22Rv1 (cell line): ENCODE data around the gene LETM1.
"Not testable (repeated sequence)": the region's sequence is repeated elsewhere in the genome, so short reads cannot be mapped to it uniquely, and the experiment has no call there.

Experiments
- H3K27ac ChIP-seq: fragments of 450-650 bp; 2 replicates; pipeline ENCODE4 v1.5.1; 2017
- ZFX ChIP-seq: fragments of 450-650 bp; IDR thresholded peaks from 2 replicates; pipeline ENCODE4 v1.6.1; 2017; ENCODE audit warnings: antibody characterized with exemption, borderline replicate concordance
- TF ChIP-seq, protein P1 (sequence below): fragments of 450-650 bp; IDR thresholded peaks from 2 replicates; pipeline ENCODE4 v1.5.1; 2017; ENCODE audit warnings: mild to moderate bottlenecking

The LETM1 gene

DNA sequence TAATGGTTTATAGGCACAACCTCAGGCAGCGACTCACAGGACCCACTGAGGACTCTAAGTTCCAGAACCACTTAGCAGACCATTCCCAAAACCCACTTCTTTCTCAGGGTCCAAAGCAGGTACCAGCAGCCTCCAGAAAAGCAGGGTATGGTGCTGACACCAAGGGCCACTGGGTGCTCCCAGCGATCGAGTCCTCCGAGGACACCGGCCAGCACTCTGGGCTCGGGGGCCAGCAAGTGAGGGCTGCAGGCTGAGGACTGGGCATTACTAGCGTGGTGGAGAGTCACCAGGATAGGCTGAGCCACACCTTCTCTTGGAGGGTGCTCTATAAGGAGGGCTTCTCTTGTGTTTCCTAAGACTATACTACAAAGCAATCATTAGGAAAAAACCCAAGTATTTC, 19.3 kb downstream of the LETM1 start:
- TF ChIP-seq ZFX, result no peak
- TF ChIP-seq, protein P1, sequence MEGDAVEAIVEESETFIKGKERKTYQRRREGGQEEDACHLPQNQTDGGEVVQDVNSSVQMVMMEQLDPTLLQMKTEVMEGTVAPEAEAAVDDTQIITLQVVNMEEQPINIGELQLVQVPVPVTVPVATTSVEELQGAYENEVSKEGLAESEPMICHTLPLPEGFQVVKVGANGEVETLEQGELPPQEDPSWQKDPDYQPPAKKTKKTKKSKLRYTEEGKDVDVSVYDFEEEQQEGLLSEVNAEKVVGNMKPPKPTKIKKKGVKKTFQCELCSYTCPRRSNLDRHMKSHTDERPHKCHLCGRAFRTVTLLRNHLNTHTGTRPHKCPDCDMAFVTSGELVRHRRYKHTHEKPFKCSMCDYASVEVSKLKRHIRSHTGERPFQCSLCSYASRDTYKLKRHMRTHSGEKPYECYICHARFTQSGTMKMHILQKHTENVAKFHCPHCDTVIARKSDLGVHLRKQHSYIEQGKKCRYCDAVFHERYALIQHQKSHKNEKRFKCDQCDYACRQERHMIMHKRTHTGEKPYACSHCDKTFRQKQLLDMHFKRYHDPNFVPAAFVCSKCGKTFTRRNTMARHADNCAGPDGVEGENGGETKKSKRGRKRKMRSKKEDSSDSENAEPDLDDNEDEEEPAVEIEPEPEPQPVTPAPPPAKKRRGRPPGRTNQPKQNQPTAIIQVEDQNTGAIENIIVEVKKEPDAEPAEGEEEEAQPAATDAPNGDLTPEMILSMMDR, result no peak

DNA sequence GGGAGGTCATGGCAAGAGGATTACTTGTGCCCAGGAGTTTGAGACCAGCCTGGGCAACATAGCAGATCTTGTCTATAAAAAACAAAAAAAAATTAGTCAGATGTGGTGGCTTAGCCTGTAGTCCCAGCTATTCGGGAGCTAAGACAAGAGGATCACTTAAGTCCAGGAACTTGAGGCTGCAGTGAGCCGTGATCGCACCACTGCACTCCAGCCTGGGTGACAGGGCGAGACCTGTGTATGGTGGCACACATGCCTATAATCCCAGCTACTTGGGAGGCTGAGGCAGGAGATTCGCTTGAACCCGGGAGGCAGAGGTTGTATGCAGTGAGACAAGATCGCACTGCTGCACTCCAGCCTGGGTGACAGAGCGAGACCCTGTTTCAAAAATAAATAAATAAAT, 20.1 kb downstream of the LETM1 start:
- H3K27ac ChIP-seq, result not testable (repeated sequence)

More for the DNA sequence above, 19.3 kb downstream of the LETM1 start:
- no peak overlapping the region for H3K27ac ChIP-seq

- no peak overlapping the region for H3K27ac ChIP-seq
- no peak for TF ChIP-seq ZFX
- TF ChIP-seq, protein P1, result no peak
Measured at GRCh38 chr4:1834047-1834775, 21.7 kb downstream of the LETM1 start.

DNA sequence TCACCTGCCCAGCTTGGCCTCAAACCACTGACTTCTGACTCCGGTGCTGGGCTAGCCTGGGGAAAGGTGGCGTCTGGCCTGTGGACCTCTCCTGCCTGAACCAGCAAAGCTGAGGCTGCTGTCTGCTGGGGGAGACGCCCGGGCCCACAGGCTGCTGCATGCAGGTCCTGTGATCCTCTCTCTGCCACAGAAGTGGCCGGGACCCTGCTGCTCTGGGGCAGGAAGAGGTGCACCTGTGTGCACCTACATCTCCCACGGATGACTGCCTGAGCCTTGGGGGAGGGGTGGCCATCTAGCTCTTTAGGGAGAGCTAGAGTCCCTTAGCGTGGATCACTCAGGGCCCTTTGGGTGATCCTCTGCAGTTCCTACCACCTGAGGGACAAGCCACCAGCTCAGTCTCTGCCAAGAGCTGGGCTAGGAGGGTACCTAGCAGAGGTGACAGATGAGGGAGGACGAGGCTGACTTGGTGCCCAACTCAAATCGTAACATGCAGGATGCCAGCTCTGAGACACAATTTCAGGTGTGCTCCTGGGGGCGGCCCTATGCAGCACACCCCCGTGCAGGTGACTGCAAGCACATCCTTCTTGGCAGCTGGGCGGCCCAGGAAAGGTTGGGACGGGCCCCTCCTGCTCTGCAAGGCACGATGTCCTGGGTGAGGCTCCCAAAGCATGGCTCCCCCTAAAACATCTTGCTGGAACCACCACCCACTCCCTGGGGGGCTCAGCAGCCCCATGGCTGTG, 22.5 kb downstream of the LETM1 start:
- no peak overlapping the region for H3K27ac ChIP-seq
- TF ChIP-seq ZFX, result no peak
- TF ChIP-seq, protein P1, result no peak

GRCh38 chr4:1832690-1833089, 23.3 kb downstream of the LETM1 start:
- TF ChIP-seq ZFX, result no peak
- TF ChIP-seq, protein P1, result no peak
- H3K27ac ChIP-seq, result no peak overlapping the region

GRCh38 chr4:1831331-1831730, 24.6 kb downstream of the LETM1 start:
- TF ChIP-seq, protein P1, result no peak
- TF ChIP-seq ZFX, result no peak
- H3K27ac ChIP-seq, result no peak overlapping the region

GRCh38 chr4:1830642-1831228, 25.2 kb downstream of the LETM1 start:
- H3K27ac ChIP-seq, result peak overlapping the region; percentile 17; the same call in 1 of the 2 replicates
- TF ChIP-seq, protein P1, result no peak
- TF ChIP-seq ZFX, result no peak
